Hematopoietic multipotent progenitor cell treated with erythropoietin and hydrocortisone succinate and interleukin-3 and kit ligand, for 15 days (in vitro differentiated cells): ENCODE measurements around the gene ZNF593OS.

Experiments
- DNase-seq: peaks from one replicate; pipeline ENCODE4 v3.0.0-alpha.2; 2015; ENCODE audit warnings: low spot score

Gene ZNF593OS

GRCh38 chr1:26125946-26126320 lies 45.7 kb downstream of the ZNF593OS start:
- DNase-seq = no peak

- DNase-seq = peak; percentile 52
These were observed 46.2 kb downstream of the ZNF593OS start for GRCh38 chr1:26125382-26125781.

DNA sequence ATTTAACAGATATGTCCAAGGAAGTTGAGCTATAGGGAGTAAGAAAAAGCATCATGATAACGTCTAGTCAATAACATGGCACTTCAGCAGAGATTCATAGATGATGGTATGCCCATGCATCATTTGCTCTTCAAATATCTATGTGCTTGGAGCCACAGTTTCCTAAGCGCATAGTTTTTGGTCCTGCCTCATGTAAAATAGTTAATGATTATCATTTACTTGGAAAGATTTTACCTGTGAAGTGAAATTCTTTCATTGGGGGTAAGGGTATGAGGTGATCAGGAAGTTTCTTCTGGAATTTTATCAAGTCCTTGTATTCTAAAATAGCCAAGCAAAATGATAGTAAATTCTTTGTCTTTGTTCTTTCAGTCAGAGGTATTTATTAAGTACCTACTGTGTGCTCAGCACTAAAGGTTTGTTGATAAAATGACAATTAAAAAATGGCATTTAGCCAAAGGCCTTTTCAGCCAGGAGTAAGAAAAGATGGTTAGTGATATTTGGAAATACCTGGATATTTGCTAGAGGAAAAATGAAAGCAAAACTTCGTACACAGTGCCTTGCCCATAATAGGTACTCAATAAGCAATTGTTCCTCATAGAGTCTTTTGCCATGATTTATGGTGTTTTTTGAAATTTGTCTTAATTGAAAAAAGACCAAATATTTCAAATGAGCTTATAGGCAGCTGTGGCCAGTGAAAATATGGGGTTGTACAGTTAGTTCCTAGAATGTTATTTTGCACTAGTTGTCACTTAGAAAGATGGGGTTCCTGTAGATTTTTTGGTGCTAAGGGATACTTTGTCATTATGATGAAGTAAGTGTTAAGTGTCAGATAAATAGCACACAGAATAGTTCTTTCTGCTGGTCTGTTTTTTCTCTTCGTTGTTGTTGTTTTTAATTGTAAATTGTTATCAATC lies 47.0 kb downstream of the ZNF593OS start:
- peak; percentile 40 for DNase-seq

DNA sequence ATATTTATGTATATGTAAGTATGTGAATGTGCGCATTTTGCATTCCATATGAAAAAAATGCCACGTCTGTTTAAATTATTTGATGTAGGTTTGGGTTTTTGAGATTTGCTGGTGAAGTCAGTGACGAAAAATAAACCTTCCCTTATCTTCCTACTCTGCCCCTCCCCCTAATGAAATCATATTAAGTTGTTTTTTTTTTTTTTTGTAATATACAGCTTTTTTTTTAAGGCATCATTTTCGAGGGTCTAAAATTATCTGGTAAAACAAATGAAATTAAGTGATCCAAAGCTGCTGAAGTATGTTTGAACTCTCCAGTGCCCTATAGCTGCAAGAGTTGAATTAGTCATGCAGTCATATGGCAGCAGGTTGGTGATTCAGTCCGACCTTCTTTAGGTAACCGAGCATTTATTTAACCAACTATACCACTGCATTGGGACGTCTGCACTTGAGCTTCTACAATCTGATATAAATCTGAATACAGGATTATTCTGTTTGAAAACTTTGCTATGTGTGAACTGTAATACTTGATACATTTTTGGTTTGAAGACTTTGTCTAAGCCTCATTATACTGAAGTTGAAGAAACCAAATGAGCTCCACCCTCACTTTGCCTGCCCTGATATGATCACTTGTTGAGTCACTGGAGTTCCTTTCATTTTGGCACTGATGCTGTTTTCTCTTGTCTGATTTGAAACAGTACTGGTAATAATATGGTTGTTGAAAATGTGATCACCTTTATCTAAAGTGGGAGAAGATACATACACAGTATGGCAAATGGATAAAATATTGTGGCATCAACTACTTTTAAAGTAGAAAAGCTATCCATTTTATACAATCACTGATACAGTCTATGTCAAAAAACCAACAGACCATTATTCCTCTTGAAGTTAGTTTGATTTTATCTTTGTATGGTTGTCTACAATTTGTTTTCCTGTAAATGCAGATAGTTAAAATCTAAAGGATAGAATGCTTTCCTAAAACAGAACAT lies 48.4 kb downstream of the ZNF593OS start:
- DNase-seq = peak; percentile 85

- DNase-seq = peak; percentile 67
These were observed 49.5 kb downstream of the ZNF593OS start for GRCh38 chr1:26121854-26122773.

- no peak for DNase-seq
These were observed 51.6 kb downstream of the ZNF593OS start for GRCh38 chr1:26119892-26120608.
